Panc1 (cell line): ENCODE data around the gene AKAP14. TPM values are rescaled to one million over a fixed set of nuclear protein-coding genes. Genes with fewer than 3 reads are reported as not detected.
A peak's percentile ranks its signal among the peaks of the same experiment; 100 is the strongest.

ENCODE experiments used
- ATAC-seq: fragments of 200-7000 bp; cut with Tn5 transposase; 2 replicates; pipeline ENCODE4 v1.9.1; 2020; ENCODE audit warnings: mild to moderate bottlenecking, moderate library complexity
- BruUV-seq: library from RNA; stranded (reverse); fragments of 400-500 nt; replicated peaks from 2 replicates; lab custom pipeline; 2021; lab: Mats Ljungman, UMichigan
- CTCF ChIA-PET: fragments of 300-600 bp; sonication (Branson Sonifier 250); formaldehyde crosslinking; loops from one replicate; lab custom pipeline; 2022; ENCODE audit warnings: antibody characterized with exemption; lab: Charles Lee
- POLR2A ChIA-PET: fragments of 300-600 bp; sonication (Branson Sonifier 250); formaldehyde crosslinking; loops from one replicate; lab custom pipeline; 2022; ENCODE audit warnings: antibody characterized with exemption; lab: Charles Lee
- DNase-seq: peaks from one replicate; pipeline ENCODE4 v3.0.0-alpha.2; 2010; ENCODE audit warnings: low read depth, low spot score
- H3K27ac ChIP-seq: 2 replicates; pipeline ENCODE4 v1.5.1; 2011; ENCODE audit warnings: mild to moderate bottlenecking, low read length, inconsistent platforms
- H3K27me3 ChIP-seq: fragments of 200-500 bp; sonication (Bioruptor generic); 2 replicates; pipeline ENCODE4 v1.6.0; 2014; ENCODE audit warnings: low read length, inconsistent platforms; ENCODE audit not compliant: control insufficient read depth, insufficient read depth
- H3K36me3 ChIP-seq: fragments of 200-500 bp; sonication (Bioruptor generic); 2 replicates; pipeline ENCODE4 v1.5.1; 2014; ENCODE audit warnings: inconsistent platforms, mild to moderate bottlenecking, low read length, moderate library complexity; ENCODE audit not compliant: control insufficient read depth, insufficient read depth
- H3K4me1 ChIP-seq: 2 replicates; pipeline ENCODE4 v1.5.1; 2011; ENCODE audit warnings: inconsistent platforms, mild to moderate bottlenecking, low read length, moderate library complexity; ENCODE audit not compliant: control insufficient read depth, insufficient read depth
- H3K4me3 ChIP-seq, 2 experiments: 2 replicates each; pipeline ENCODE4 v1.5.1; 2011 to 2012; ENCODE audit warnings: low read depth in 2 of 2, low read length in 2 of 2, mild to moderate bottlenecking in 2 of 2, inconsistent platforms in 1 of 2, moderate library complexity in 1 of 2
- H3K9me3 ChIP-seq: fragments of 200-500 bp; sonication (Bioruptor generic); 2 replicates; pipeline ENCODE4 v1.5.1; 2014; ENCODE audit warnings: low read depth, mild to moderate bottlenecking, inconsistent platforms, low read length, moderate library complexity; ENCODE audit not compliant: control insufficient read depth, insufficient read depth
- POLR2AphosphoS5 ChIP-seq: IDR thresholded peaks from 2 replicates; pipeline ENCODE4 v1.6.1; 2012; ENCODE audit warnings: mild to moderate bottlenecking, low read depth, low read length, moderate library complexity
- REST ChIP-seq, 2 experiments: IDR thresholded peaks; 2 replicates each; pipeline ENCODE4 v1.6.1; 2011 to 2012; ENCODE audit warnings: low read depth in 2 of 2, control low read depth in 1 of 2, low read length in 1 of 2, mild to moderate bottlenecking in 1 of 2, moderate library complexity in 1 of 2; ENCODE audit not compliant: insufficient read depth in 1 of 2
- SIN3A ChIP-seq: IDR thresholded peaks from 2 replicates; pipeline ENCODE4 v1.6.1; 2012; ENCODE audit warnings: low read depth, mild to moderate bottlenecking, low read length, moderate library complexity, borderline replicate concordance; ENCODE audit not compliant: insufficient read depth
- TCF7L2 ChIP-seq: IDR thresholded peaks from 2 replicates; pipeline ENCODE4 v1.6.1; 2011; ENCODE audit warnings: mild to moderate bottlenecking, low read depth, low read length, inconsistent platforms
- in situ Hi-C: cut with HindIII; loops from 2 replicates; pipeline ENCODE4 v1.10.0; 2016; ENCODE audit warnings: low sequenced_read_pairs, low pct_unique_long_range_greater_than_20kb
- intact Hi-C: fragments of 100-400 bp; cut with micrococcal nuclease; formaldehyde crosslinking; loops from one replicate; pipeline ENCODE4 v1.10.0; 2022; ENCODE audit not compliant: unreplicated experiment
- total RNA-seq: library from RNA; stranded (reverse); gene quantifications from one replicate; pipeline ENCODE4 v1.2.1, GENCODE V29; 2021; ENCODE audit not compliant: unreplicated experiment
- TF ChIP-seq, protein P1 (sequence below): fragments of 450-650 bp; IDR thresholded peaks from 2 replicates; pipeline ENCODE4 v1.5.1; 2017; ENCODE audit warnings: mild to moderate bottlenecking

Gene AKAP14
- total RNA-seq, 1 experiment from 2014 or later = 0.28 TPM

GRCh38 chrX:119943185-119943988, 47.7 kb downstream of the AKAP14 start, which contains the start of gene NKAP:
Gene NKAP (minus strand): TSS chrX:119943751. CDS start chrX:119943605, 146 bp downstream.
- intact Hi-C loops (no loop called here), in situ Hi-C loops (no loop called here)
- BruUV-seq = no TSS peak
- Histone ChIP-seq H3K9me3 (no peaks in the 10 kb centered on the region), H3K27ac (peak within 1 kb of the TSS; percentile 89), H3K27me3 (no peaks in the 10 kb centered on the region), H3K4me3 (peak within 1 kb of the TSS; percentile 74 to 97), H3K4me1 (peaks cover 9% of the 10 kb centered on the region), H3K36me3 (no peaks in the 10 kb centered on the region; the same call in 1 of the 2 replicates)
- ChIA-PET POLR2A (no interaction called here), CTCF (interaction anchor here (0.6 kb wide), 2 partner anchors 44 to 154 kb away, joined by 3 to 4 read pairs; no protein-coding TSS in a partner anchor)
- peak; percentile 96 for ATAC-seq
- DNase-seq = peak; percentile 84
- TF ChIP-seq REST (IDR thresholded peaks at IDR 0.05; ENCODE audit: insufficient read depth in 1 of 2, low read depth in 2 of 2, low read length in 1 of 2) (no peak), SIN3A (peak; percentile 97; the same call in 1 of the 2 replicates), TCF7L2 (peak; percentile 51; the same call in 1 of the 2 replicates), POLR2AphosphoS5 (peak; percentile 87)
- TF ChIP-seq, protein P1, sequence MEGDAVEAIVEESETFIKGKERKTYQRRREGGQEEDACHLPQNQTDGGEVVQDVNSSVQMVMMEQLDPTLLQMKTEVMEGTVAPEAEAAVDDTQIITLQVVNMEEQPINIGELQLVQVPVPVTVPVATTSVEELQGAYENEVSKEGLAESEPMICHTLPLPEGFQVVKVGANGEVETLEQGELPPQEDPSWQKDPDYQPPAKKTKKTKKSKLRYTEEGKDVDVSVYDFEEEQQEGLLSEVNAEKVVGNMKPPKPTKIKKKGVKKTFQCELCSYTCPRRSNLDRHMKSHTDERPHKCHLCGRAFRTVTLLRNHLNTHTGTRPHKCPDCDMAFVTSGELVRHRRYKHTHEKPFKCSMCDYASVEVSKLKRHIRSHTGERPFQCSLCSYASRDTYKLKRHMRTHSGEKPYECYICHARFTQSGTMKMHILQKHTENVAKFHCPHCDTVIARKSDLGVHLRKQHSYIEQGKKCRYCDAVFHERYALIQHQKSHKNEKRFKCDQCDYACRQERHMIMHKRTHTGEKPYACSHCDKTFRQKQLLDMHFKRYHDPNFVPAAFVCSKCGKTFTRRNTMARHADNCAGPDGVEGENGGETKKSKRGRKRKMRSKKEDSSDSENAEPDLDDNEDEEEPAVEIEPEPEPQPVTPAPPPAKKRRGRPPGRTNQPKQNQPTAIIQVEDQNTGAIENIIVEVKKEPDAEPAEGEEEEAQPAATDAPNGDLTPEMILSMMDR = no peak; the same call in 1 of the 2 replicates

DNA sequence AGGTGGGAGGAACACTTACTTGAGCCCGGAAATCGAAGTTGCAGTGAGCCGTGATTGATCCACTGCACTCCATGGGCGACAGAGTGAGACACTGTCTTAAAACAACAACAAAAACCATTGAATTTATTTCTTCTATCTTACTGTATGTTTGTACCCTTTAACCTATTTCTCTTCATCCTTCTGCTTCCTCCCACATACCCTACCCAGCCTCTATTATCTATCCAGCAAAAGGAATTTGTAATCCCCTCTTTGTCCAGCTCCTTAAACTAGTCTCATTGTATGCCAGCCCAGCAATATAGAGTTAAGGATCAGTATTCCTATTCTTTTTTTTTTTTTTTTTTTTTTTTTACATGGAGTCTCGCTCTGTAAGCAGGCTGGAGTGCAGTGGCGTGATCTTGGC, 49.8 kb downstream of the AKAP14 start:
- in situ Hi-C loops = no loop called here
- no peak for DNase-seq
- no peak overlapping the region for H3K27ac ChIP-seq
- ChIA-PET CTCF (interaction anchor here (0.6 kb wide), 1 partner anchor 56 kb away, joined by 8 read pairs; no protein-coding TSS in a partner anchor), POLR2A (no interaction called here)
- no peaks in the 10 kb centered on the region for H3K36me3 ChIP-seq
- intact Hi-C loops = no loop called here
- ATAC-seq = no peak
- no peak for TF ChIP-seq REST (IDR thresholded peaks at IDR 0.05; ENCODE audit: insufficient read depth in 1 of 2, low read depth in 2 of 2, low read length in 1 of 2)
- no peak for TF ChIP-seq TCF7L2
- H3K27me3 ChIP-seq = no peaks in the 10 kb centered on the region
- BruUV-seq = no TSS peak
- H3K9me3 ChIP-seq = no peaks in the 10 kb centered on the region
- peaks cover 9% of the 10 kb centered on the region for H3K4me1 ChIP-seq
- no peak overlapping the region for H3K4me3 ChIP-seq
